DMS153 (cell line): ENCODE data around the gene ICOS.
"Not testable (repeated sequence)": the region's sequence is repeated elsewhere in the genome, so short reads cannot be mapped to it uniquely, and the experiment has no call there.

Source experiments
- DNase-seq: peaks from one replicate; lab custom pipeline; 2025; lab: John Stamatoyannopoulos, UW

ICOS gene

DNA sequence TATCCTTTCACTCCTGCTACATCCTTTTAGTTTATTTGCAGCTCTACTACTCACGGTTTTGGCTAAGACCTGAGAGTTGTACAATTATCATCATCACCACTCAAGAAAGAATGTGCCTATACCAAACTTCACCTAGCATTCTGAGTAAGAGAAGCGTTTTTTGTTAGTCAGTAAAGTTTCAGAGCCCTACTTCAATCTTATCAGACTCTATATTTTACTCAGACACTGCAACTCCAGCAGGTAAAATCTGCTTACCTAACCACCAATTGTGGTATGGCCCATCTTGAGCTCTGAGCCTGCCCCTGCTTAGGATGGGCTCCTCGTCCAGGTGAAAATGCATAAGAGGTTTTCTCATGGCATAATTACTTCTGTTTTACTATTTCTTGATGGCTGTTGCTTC lies 37.1 kb downstream of the ICOS start:
- no peak for DNase-seq

DNA sequence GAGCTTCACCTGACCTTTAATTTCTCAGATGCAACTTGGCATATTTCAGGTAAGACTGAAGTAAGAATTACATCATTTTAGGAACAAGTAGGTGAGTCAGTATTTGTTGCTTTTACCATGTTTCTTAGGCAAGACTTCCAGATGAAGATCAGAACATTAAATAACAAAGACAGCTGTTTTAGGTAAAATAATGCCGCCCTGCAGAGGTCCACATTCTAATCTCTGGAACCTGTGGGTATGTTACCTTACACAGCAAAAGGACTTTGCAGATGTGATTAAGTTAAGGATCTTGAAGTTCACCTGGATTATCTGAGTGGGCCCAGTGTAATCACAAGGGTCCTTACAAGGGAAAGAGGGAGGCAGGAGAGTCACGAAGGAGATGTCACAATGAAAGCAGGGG lies 39.3 kb downstream of the ICOS start:
- DNase-seq, result no peak

DNA sequence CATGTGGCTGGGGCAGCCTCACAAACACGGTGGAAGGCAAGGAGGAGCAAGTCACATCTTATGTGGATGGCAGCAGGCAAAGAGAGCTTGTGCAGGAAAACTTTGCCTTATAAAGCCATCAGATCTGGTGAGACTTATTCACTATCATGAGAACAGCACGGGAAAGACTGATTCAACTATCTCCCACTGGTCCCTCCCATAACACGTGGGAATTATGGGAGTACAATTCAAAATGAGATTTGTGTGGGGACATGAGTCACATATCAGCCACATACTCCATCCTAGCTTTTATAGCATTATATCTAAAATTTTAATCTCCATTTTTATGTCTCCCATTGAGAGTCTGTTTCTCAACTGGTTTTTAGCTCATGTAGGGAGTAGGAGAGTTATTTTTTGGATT lies 45.7 kb downstream of the ICOS start:
- no peak for DNase-seq

DNA sequence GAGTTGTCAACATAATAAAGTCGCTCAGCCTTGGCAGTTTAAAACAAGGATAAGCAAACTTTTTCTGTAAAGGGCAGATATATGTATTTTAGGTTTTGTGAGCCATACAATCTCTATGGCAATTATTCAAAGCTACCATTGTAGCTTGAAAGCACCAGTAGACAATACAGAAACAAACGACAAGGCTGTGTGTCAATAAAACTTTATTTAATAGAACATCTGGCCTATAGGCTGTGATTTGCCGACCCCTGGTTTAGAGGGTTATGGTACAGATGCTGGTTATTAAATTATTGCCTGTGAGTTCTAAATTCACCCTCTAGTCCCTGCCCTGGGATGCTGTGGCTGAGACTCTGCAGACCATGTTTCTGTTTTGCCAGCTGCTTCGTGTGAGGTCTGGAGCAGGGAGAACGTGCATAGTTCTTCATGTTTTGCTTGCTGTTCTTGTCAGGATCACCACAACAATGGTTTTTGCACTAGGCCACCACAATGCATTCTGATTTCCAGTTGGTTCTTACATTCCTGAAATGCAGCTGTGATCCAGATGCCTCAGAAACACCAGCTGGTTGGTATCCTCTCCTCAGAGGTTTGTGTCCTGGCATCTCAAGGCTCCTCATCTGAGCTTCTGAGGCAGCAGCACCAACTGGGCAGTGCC lies 46.6 kb downstream of the ICOS start:
- no peak for DNase-seq

DNA sequence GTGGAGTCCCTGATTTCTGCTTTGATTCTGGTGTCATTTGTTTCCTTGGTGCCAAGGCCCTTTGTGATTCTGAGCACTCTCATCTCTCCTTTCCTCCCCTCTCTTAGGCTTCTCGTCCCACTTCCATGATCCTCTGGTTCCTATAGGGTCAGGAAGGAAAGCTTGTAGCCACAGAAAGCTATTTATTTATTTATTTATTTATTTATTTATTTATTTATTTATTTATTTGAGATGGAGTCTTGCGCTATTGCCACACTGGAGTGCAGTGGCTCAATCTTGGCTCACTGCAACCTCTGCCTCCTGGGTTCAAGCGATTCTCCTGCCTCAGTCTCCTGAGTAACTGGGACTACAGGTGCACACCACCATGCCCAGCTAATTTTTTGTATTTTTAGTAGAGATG lies 49.4 kb downstream of the ICOS start:
- DNase-seq, result not testable (repeated sequence)

- DNase-seq, result no peak
Measured at GRCh38 chr2:203987959-203988358, 51.4 kb downstream of the ICOS start.

- DNase-seq, result no peak
Measured at GRCh38 chr2:203988500-203989260, 52.1 kb downstream of the ICOS start.

DNA sequence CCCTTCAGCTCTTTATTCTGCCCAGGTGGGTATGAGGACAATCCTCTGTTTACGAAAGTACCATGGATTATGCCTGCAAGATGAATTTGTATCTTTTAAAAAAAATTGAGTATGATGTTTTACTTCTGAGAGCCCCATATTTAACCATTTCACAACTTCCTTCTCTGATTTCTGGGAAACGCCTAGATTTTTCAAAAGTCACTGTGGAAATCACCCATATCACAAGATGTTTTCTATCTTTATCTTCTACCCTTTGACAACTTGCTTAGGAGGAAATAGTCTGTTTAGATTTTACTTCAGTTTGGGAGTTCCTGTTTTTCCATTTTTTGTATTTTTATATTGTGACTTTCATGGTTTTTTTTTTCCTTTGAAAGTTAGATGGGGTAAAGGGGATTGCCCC lies 53.0 kb downstream of the ICOS start:
- DNase-seq, result no peak

- no peak for DNase-seq
Measured at GRCh38 chr2:203992509-203992908, 55.9 kb downstream of the ICOS start.

DNA sequence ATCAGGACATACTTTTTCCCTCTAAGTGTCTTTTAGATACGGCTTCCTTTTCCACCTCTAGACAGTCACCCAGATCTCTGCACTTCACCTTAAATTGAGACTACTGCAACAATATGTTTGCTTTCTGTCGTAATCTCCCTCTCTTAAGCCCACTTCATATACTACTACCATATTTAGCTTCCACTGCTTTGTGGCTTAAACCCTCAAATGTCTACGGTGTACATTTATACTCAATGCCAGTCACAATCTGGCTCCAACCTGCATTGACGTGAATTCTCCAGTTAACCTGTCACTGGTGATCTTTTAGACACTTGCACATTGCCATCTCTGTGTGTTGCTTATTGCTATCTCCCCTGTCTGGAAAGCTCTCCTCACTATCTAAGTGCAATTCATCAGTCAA lies 56.4 kb downstream of the ICOS start:
- no peak for DNase-seq

GRCh38 chr2:203993560-203993959 lies 57.0 kb downstream of the ICOS start:
- no peak for DNase-seq

DNA sequence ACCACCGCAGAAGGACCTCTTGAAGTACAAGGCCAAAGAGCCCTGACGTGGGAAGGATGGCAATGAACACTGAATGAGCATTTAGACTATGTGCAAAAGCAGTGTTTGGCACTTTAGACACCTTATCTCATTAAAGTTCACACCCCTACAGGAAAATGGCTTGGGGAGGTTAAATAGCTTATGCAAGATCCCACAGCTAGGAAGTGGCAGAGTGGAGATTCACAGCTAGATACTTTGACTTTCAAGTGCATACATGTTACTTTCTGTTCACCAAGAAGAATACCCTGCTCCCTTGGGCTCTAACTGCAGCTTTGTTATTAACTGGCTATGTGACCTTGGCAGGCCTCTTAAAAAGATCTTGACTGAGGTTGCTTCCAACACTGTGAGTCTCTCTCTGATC lies 58.2 kb downstream of the ICOS start:
- no peak for DNase-seq

DNA sequence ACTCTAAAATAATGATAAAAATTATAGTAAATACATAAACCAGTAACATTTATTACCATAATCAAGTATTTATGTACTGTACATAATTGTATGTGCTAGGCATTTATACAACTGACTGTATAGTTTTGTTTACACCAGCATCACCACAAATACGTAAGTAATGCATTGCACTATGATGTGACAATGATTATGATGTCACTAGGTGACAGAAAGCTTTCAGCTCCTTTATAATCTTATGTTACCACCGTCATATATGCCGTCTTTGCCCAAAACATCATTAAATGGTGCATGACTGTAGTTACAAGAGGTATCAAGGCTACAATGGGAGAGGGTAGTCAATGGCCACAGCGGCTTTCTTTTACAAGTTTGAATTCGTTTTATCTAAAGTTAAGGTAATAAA lies 60.1 kb downstream of the ICOS start:
- DNase-seq, result no peak

DNA sequence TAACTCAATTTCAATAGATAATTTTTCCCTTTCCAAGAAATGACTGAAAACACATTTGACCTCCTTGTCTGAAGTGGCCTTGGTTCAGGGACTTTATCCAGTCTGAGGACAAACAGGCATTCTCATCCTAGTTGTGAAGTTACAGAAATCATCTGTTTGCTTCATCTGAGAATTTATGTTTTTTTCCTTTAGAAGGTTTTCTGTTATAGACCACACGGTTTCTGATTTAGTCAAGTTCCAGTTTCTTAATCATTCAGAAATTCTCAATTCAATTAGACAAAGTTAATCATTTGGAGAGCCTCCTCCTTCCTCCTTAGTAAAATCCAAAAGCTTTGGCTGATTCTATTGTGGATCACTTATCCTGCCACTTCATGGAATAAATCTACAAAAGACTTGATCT lies 60.9 kb downstream of the ICOS start:
- DNase-seq, result no peak

- DNase-seq, result no peak
Measured at GRCh38 chr2:203997980-203998809, 61.6 kb downstream of the ICOS start.

GRCh38 chr2:203999835-204000234 lies 63.3 kb downstream of the ICOS start:
- DNase-seq, result no peak

GRCh38 chr2:204000446-204000845 lies 63.9 kb downstream of the ICOS start:
- DNase-seq, result no peak

DNA sequence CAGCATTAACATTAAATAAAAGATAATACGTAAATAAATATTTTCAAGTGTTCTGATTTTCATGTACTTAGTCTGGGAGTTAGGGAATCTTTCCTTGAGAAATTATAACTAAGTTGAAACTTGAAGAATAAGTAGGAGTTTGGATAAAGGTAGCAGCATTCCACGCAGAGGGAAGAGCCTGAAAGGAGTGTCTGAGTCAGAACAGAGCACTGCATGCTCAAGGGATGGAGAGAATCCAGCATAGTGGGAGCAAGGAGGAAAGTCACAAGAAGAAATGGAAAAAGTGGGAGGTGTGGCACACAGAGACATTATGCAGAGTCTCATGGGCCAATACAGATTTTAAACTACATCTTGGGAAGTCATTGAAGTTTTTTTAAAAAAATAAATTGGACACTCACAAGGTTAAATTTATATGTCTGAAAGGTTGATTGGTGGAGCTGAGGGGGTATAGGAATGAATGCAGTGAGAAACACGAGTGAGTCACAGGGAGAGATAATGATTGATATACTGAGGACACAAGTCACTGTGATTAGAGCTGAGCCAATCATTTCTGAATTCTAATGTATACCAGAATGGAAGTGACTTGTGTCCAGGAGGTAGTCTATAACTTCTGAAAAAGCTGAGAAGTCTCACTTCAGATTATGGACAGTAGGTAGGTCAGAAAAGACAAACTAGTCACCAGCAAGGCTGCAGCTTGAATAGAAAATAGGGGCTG lies 66.9 kb downstream of the ICOS start:
- DNase-seq, result no peak

GRCh38 chr2:204004912-204005311 lies 68.3 kb downstream of the ICOS start:
- no peak for DNase-seq

DNA sequence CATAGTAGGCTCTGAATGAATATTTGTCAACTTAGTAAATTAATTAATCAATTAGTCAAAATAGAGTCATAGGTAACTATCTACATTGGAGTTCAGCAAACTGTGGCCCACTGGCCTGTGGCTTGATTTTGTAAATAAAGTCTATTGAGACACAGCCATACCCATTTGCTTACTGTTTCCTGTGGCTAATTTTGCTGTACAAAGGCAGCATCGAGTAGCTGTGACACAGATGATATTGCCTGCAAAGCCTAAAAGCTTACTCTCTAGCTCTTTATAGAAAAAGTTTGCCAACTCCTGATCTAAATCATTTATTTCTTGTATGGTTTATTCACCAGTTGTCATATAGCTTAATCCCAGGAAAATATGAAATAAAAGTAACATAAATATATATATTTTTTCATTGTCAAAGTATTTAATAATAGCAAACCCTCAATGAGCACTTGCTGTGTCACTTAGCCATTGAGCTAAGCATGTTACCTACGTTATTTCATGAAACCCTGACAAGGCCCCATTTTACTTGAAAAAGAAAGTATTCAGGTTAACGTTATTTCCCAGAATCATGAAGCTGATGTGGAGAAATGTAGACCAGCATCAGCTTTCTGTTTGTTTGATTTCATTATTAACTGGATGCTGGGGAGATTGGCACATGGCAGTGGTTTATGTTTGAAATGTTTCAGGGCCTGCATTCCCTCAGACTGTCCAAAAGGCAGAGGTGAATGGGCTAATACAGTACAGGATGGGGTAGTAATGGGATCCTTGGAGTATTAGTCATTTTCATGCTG lies 69.6 kb downstream of the ICOS start:
- no peak for DNase-seq

DNA sequence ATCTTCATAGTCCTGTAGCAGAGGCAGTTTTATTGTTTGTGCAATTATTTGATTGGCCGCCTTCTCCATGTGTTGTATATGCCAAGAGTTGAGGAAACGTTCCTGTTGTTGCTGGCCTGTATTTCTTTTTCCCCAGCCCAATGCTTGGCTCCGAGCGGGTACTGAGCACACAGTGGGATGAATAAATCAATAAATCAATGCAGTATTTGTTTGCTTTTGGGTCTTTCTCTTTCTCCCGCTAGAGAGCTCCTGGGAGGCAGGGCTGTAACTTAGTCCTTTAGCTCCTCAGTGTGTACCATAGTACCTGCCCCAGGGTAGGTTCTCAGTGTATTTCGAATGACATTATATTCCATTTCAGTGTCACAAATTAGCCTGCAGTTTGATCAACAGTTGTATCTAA lies 71.8 kb downstream of the ICOS start:
- no peak for DNase-seq
